SU-DHL-6 (cell line): ENCODE measurements around the gene SP2.

Experiments used
- CTCF ChIP-seq: fragments of 200-600 bp; sonication (generic); IDR thresholded peaks from one replicate; pipeline ENCODE4 v1.5.1; 2017; ENCODE audit warnings: antibody characterized with exemption, mild to moderate bottlenecking, low read length, moderate library complexity; ENCODE audit not compliant: insufficient read depth, poor library complexity, severe bottlenecking
- EZH2phosphoT487 ChIP-seq: fragments of 200-600 bp; sonication (generic), shearing (Covaris generic); conservative IDR thresholded peaks from 2 replicates; pipeline ENCODE4 v1.6.1; 2018; ENCODE audit warnings: mild to moderate bottlenecking, antibody characterized with exemption, low read length, moderate library complexity, mixed read lengths

GRCh38 chr17:47856830-47857229 is 39.2 kb upstream of the SP2 start:
- no peak for TF ChIP-seq CTCF
- no peak for TF ChIP-seq EZH2phosphoT487
